Measurements from ENCODE around the gene GAS7. TPM values are rescaled to one million over a fixed set of nuclear protein-coding genes. Genes with fewer than 3 reads are reported as not detected.
A peak's percentile ranks its signal among the peaks of the same experiment; 100 is the strongest.

GAS7 gene
- total and polyA plus RNA-seq, 9 of the 15 experiments (the other 6 are each of a cell fraction or from before 2014, with no cell fraction given): 0.11 to 0.33 TPM; not detected in 7

GRCh38 chr17:9883451-9883850 is 315.0 kb downstream of the GAS7 start:
- in situ Hi-C loops (cut with MboI): no loop called here
- ATAC-seq (no peak), DNase-seq (ENCODE audit: extremely low read depth in 1 of 4, low spot score in 3 of 4) (no peak), FAIRE-seq (no peak)
- Histone ChIP-seq H3K27ac (ENCODE audit: extremely low read depth, low read depth, low read length) (no peak overlapping the region), H3K9me3 (replicated peaks; ENCODE audit: control insufficient read depth, insufficient read depth, low read depth, low read length) (no peaks in the 10 kb centered on the region), H3K4me2 (ENCODE audit: insufficient read depth, low read length) (no peak overlapping the region), H3K4me3 (no peak overlapping the region), H3K9me1 (ENCODE audit: control insufficient read depth, insufficient read depth, low read length) (no peaks in the 10 kb centered on the region), H3K79me2 (ENCODE audit: control insufficient read depth, insufficient read depth, low read length) (no peaks in the 10 kb centered on the region), H3K27me3 (ENCODE audit: control insufficient read depth in 2 of 2, insufficient read depth in 2 of 2, low read length in 2 of 2) (no peaks in the 10 kb centered on the region), H3K9ac (ENCODE audit: insufficient read depth in 1 of 2, low read depth in 2 of 2, low read length in 2 of 2) (no peak overlapping the region), H3K4me1 (replicated peaks in 1 of 2; ENCODE audit: control insufficient read depth in 2 of 2, insufficient read depth in 2 of 2, low read length in 2 of 2) (no peaks in the 10 kb centered on the region), H4K20me1 (replicated peaks; ENCODE audit: control insufficient read depth, insufficient read depth, low read length) (no peaks in the 10 kb centered on the region), H3K36me3 (ENCODE audit: control insufficient read depth, insufficient read depth, low read length) (no peaks in the 10 kb centered on the region), H2AFZ (ENCODE audit: low read depth, low read length) (no peak overlapping the region)
- intact Hi-C loops (cut with micrococcal nuclease): no loop called here
- no TSS peak for BruUV-seq (replicated peaks)
- ChIA-PET POLR2A (no interaction called here), CTCF (ENCODE audit: low intra/inter-chr PET ratio) (no interaction called here)
- TF ChIP-seq TRIM28 (IDR thresholded peaks at IDR 0.05) (0 out of 2 replicates have a peak, but pooled peaks have one; percentile 35), STAT5B (CRISPR knock-in tag; IDR thresholded peaks at IDR 0.05) (no peak), ZNF507 (tag; conservative IDR thresholded peaks at IDR 0.05) (no peak), CBX3 (IDR thresholded peaks at IDR 0.05; ENCODE audit: borderline replicate concordance in 1 of 2, low read length in 2 of 2) (peak in 1 of 2 experiments; percentile 32; a peak in 1 of 3 replicates), ARID1B (IDR thresholded peaks at IDR 0.05) (no peak), IFI16 (CRISPR knock-in tag; IDR thresholded peaks at IDR 0.05) (no peak)

GRCh38 chr17:9880582-9880999 is 317.8 kb downstream of the GAS7 start:
- no peak overlapping the region for H2AFZ ChIP-seq (ENCODE audit: low read depth, low read length)
- no peaks in the 10 kb centered on the region for H3K27me3 ChIP-seq (ENCODE audit: control insufficient read depth in 2 of 2, insufficient read depth in 2 of 2, low read length in 2 of 2)
- BruUV-seq (replicated peaks): no TSS peak
- H3K4me3 ChIP-seq: no peak overlapping the region
- intact Hi-C loops (cut with micrococcal nuclease) (no loop called here), in situ Hi-C loops (cut with MboI) (no loop called here)
- ChIA-PET POLR2A (interaction anchor here (0.6 kb wide), 1 partner anchor 8 kb away, joined by 3 read pairs; no protein-coding TSS in a partner anchor), CTCF (ENCODE audit: low intra/inter-chr PET ratio) (no interaction called here)
- H3K9me3 ChIP-seq (replicated peaks; ENCODE audit: control insufficient read depth, insufficient read depth, low read depth, low read length): no peaks in the 10 kb centered on the region
- ATAC-seq (no peak), FAIRE-seq (no peak), DNase-seq (ENCODE audit: extremely low read depth in 1 of 4, low spot score in 3 of 4) (no peak)
- no peaks in the 10 kb centered on the region for H4K20me1 ChIP-seq (replicated peaks; ENCODE audit: control insufficient read depth, insufficient read depth, low read length)
- no peak overlapping the region for H3K9ac ChIP-seq (ENCODE audit: insufficient read depth in 1 of 2, low read depth in 2 of 2, low read length in 2 of 2)
- no peak overlapping the region for H3K27ac ChIP-seq (ENCODE audit: extremely low read depth, low read depth, low read length)
- H3K79me2 ChIP-seq (ENCODE audit: control insufficient read depth, insufficient read depth, low read length): no peaks in the 10 kb centered on the region
- TF ChIP-seq RBM17 (IDR thresholded peaks at IDR 0.05; ENCODE audit: borderline replicate concordance, low read depth, low read length) (no peak), KDM1A (IDR thresholded peaks at IDR 0.05) (no peak), TBP (optimal IDR thresholded peaks at IDR 0.05; ENCODE audit: low read depth, low read length) (no peak), ID3 (CRISPR knock-in tag; IDR thresholded peaks at IDR 0.05) (no peak), ID3 (tag; IDR thresholded peaks at IDR 0.05) (no peak), MED1 (CRISPR knock-in tag; IDR thresholded peaks at IDR 0.05; ENCODE audit: borderline replicate concordance) (no peak), SIRT6 (IDR thresholded peaks at IDR 0.05; ENCODE audit: low read depth, low read length) (no peak)
- 4% methylated on average over 3 of the region's 3 CpGs for WGBS (ENCODE audit: insufficient coverage, low coverage, missing lambda C conversion rate)
- no peaks in the 10 kb centered on the region for H3K36me3 ChIP-seq (ENCODE audit: control insufficient read depth, insufficient read depth, low read length)
- H3K9me1 ChIP-seq (ENCODE audit: control insufficient read depth, insufficient read depth, low read length): no peaks in the 10 kb centered on the region
- H3K4me1 ChIP-seq (replicated peaks in 1 of 2; ENCODE audit: control insufficient read depth in 2 of 2, insufficient read depth in 2 of 2, low read length in 2 of 2): no peaks in the 10 kb centered on the region
- H3K4me2 ChIP-seq (ENCODE audit: insufficient read depth, low read length): no peak overlapping the region
